OCI-LY3 (cell line): ENCODE results near the gene EYA2.

Experiments used
- EZH2phosphoT487 ChIP-seq: fragments of 200-600 bp; shearing (Covaris generic); IDR thresholded peaks from 2 replicates; pipeline ENCODE4 v1.6.1; 2018; ENCODE audit warnings: antibody characterized with exemption, mixed run types, low read depth
- TF ChIP-seq, protein P1 (sequence below): fragments of 200-600, 300-600 bp; sonication (generic); IDR thresholded peaks from 2 replicates; pipeline ENCODE4 v1.5.1; 2014; ENCODE audit warnings: antibody characterized with exemption, low read length, low read depth

DNA sequence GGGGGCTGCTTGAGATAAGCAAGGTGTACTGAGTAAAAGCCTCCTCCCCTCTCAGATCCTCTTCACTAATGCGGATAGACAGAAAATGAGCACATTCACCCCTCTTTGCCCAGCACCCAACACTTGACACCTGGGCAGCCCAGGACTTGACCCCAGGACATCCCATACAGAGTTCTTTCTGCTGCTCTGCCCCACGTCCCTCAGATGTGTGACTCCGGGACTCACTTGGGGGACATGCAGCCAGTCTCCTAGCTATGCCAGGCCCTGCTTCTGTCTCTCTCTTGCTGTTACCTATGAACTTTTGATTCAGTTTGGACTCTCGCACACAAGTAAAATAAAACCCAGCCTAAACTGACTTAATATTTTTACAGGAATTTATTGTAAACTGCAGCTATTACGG, 159.9 kb downstream of the EYA2 start:
- TF ChIP-seq, protein P1, sequence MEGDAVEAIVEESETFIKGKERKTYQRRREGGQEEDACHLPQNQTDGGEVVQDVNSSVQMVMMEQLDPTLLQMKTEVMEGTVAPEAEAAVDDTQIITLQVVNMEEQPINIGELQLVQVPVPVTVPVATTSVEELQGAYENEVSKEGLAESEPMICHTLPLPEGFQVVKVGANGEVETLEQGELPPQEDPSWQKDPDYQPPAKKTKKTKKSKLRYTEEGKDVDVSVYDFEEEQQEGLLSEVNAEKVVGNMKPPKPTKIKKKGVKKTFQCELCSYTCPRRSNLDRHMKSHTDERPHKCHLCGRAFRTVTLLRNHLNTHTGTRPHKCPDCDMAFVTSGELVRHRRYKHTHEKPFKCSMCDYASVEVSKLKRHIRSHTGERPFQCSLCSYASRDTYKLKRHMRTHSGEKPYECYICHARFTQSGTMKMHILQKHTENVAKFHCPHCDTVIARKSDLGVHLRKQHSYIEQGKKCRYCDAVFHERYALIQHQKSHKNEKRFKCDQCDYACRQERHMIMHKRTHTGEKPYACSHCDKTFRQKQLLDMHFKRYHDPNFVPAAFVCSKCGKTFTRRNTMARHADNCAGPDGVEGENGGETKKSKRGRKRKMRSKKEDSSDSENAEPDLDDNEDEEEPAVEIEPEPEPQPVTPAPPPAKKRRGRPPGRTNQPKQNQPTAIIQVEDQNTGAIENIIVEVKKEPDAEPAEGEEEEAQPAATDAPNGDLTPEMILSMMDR: no peak
- no peak for TF ChIP-seq EZH2phosphoT487
